Colonic mucosa (tissue), 4 donors: ENCODE data around the gene SLC22A7. TPM values are rescaled to one million over a fixed set of nuclear protein-coding genes. Genes with fewer than 3 reads are reported as not detected.
A peak's percentile ranks its signal among the peaks of the same experiment; 100 is the strongest.

Experiments used
- DNase-seq: peaks from one replicate; pipeline ENCODE4 v3.0.0-alpha.2; 2020
- H3K27ac ChIP-seq: fragments of 200-600 bp; one replicate; pipeline ENCODE4 v1.8.0; 2021
- H3K27me3 ChIP-seq: fragments of 200-600 bp; one replicate; pipeline ENCODE4 v1.8.0; 2021
- H3K36me3 ChIP-seq: fragments of 200-600 bp; one replicate; pipeline ENCODE4 v1.8.0; 2021
- H3K4me1 ChIP-seq: fragments of 200-600 bp; one replicate; pipeline ENCODE4 v1.8.0; 2021; ENCODE audit warnings: mild to moderate bottlenecking
- H3K4me3 ChIP-seq: fragments of 200-600 bp; one replicate; pipeline ENCODE4 v1.8.0; 2021
- H3K9ac ChIP-seq, 2 donors: one replicate each; pipeline ENCODE4 v1.7.0; 2013; ENCODE audit warnings: control low read depth in 2 of 2, low read depth in 2 of 2, low read length in 2 of 2
- H3K9me3 ChIP-seq: fragments of 200-600 bp; one replicate; pipeline ENCODE4 v1.8.0; 2021
- CTCF ChIP-seq: fragments of 200-600 bp; IDR thresholded peaks from one replicate; pipeline ENCODE4 v1.8.0; 2022; ENCODE audit warnings: antibody characterized with exemption, mild to moderate bottlenecking
- intact Hi-C: fragments of 100-400 bp; cut with DNase I; formaldehyde crosslinking; loops from one replicate; pipeline ENCODE4 v1.14.1; 2022
- total RNA-seq, 2 donors: library from RNA; stranded (reverse); fragmentation: NEBNext Ultra II Directional in 1 of 2; extraction: Animal tissue kit (Norgen Biotek cat#: 25700) in 1 of 2; gene quantifications; one replicate each; pipeline ENCODE4 v1.2.1, GENCODE V29; 2021
- donor health status: healthy.
- donor health status: DM: no; HTN: no; CAD: no.
- donor health status: DM: no; HTN: no; CAD: no.

Gene SLC22A7
- total RNA-seq, 2 donors from 2014 or later: not detected

DNA sequence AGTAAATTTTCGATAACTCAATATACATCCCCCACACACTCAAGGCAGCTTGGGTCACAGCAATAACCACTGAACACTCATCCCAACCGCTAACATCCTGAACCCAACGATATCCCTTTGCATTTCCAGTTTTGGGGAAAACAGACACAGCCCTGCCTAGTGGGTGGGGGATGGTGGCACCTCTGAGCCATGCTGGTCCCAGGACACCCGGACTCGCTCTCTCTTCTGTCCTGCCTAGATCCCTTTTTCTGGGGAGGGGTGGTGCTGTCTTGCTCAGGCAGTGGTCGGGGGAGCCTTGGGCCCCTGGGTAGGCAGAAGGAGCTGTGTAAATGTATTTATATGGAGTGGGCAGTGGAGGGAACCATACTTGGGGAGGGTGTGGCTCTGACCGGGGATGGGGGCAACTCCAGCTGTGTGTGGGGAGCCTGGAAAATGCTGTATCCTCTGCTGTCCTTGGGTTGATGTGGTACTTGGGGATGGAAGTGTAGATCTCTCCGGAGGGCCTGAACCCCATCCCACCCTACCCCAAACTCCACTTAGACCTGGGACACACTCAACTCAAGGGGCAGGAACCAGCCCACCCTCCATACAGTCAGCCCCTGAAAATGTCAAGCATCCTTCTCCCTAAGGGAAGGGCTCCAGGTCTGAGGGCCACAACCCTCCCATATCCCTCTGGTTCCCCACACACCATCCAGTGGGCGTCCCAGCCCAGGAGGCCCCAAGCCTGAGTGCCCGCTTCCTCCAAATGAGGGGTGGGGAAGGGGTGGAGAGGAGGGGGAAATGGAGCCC is 23.7 kb upstream of the SLC22A7 start:
- Histone ChIP-seq H3K36me3 (no peaks in the 10 kb centered on the region), H3K9ac (peak overlapping the region in 1 of 2 donors; percentile 74), H3K4me3 (no peak overlapping the region), H3K4me1 (peaks cover 18% of the 10 kb centered on the region), H3K27me3 (no peaks in the 10 kb centered on the region), H3K27ac (no peak overlapping the region), H3K9me3 (no peaks in the 10 kb centered on the region)
- DNase-seq: no peak
- no peak for TF ChIP-seq CTCF
- intact Hi-C loops: no loop called here

DNA sequence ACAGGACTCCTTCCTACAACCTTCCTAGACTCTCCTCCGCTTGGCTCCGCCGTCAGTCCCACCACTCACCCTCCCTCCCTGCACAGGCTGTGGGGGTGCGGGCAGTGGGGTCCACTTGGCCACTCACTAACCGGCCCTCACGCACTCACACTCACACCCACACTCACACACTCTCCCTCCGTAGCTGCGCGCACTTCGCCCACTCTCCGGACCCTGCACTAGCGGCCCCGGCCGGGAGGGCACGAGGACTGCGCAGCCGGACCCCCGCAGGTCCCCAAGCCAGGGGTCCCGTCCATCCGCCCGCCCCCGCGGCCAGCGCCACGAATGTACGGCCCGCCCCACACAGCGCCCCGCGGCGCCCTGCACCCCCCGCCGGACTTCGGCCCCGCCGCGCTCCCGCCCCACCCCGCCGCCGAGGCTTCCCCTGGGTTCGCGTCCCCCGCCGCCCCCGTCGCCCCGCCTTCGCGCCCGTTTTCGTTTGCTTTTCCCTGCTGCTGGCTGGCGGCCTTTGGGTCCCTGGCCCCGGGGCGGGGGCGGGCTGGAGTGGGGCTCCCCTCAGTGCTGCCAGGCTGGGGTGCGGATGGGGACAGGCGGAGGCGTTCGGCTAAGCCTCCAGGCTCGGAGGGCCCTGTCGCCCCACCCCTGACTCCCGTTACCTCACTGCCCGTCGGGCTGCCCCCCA is 23.0 kb upstream of the SLC22A7 start:
- H3K9ac ChIP-seq: peak overlapping the region; percentile 4 to 74
- no peaks in the 10 kb centered on the region for H3K36me3 ChIP-seq
- no peak overlapping the region for H3K27ac ChIP-seq
- H3K4me3 ChIP-seq: peak overlapping the region; percentile 36
- H3K27me3 ChIP-seq: no peaks in the 10 kb centered on the region
- no peaks in the 10 kb centered on the region for H3K9me3 ChIP-seq
- TF ChIP-seq CTCF: no peak
- H3K4me1 ChIP-seq: peaks cover 18% of the 10 kb centered on the region
- peak; percentile 89 for DNase-seq
- intact Hi-C loops: no loop called here

DNA sequence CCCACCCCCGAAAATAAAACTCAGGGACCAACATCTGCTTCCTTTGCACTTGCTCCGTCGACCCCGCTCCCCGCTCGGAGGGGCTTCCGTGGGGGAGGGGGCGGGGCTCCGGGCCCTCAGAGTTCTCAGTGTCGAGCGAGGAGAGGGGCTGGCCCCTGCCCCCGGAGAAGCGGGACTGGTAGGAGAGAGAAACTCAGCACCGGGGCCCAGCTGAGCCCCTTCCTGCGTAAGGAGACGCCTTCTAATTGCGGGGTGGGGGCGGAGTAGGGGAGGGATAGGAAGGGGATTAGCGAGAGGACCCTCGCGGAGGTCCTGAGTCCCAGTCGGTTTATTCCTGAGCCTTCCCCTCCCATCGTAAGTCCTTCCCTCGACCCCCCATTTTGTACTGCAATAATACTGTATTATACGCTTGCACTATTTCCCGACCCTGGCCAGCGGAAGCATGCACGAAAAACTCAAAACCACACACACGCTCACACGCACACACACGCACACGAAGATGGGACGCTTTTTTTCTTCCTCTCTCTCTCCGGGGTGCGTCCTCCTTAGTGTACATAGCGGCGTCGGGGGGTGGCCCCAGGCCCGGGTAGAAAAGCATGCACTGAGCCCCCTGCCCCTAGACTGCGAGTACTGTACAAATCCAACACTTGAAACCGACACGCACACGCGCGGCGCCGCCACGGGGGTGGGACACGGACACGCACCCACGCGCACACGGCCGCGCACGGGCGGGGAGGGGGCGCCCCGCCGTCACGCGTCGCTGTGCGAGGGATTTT is 22.1 kb upstream of the SLC22A7 start:
- intact Hi-C loops: no loop called here
- Histone ChIP-seq H3K27ac (peak overlapping the region; percentile 88), H3K36me3 (no peaks in the 10 kb centered on the region), H3K4me1 (peaks cover 18% of the 10 kb centered on the region), H3K27me3 (no peaks in the 10 kb centered on the region), H3K9ac (peak overlapping the region; percentile 62 to 75), H3K9me3 (no peaks in the 10 kb centered on the region), H3K4me3 (peak overlapping the region; percentile 36)
- no peak for TF ChIP-seq CTCF
- DNase-seq: no peak

DNA sequence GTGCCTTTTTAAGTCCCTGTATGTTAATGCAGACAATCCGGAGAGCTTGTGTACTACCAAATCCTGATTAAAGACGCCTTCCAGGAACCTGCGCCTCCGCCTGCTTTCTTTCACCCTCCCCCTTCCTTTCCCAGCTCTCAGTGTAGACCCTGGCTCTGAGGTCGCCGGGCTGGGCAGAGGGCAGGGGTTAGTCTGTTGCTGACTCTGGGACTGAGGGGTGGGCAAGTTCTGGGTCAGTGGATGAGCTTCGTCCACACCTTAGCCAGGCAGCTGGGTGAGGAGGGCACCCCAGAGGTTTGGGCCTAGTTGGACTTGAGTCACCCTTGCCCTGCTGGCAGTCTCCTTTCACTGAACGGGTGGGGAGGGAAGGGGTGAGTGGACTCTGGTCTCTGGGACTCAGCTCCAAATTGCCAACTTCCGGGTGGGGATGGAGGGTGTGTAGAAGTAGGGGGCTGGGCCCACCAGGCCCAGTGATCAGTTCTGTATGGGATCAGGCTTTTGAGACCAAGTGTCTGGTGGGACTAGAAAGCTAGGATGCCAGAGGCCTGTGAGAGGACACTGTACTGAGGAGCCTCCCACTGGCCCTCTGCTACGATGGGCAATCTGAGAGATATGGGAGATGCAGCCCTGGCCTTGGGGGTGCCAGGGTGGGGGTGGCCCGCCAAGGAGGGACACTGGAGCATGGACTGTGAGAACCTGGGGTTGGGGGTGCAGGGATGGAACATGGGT is 21.3 kb upstream of the SLC22A7 start:
- no peaks in the 10 kb centered on the region for H3K36me3 ChIP-seq
- no peaks in the 10 kb centered on the region for H3K27me3 ChIP-seq
- peak overlapping the region; percentile 62 to 75 for H3K9ac ChIP-seq
- peak overlapping the region; percentile 88 for H3K27ac ChIP-seq
- H3K9me3 ChIP-seq: no peaks in the 10 kb centered on the region
- peaks cover 18% of the 10 kb centered on the region for H3K4me1 ChIP-seq
- intact Hi-C loops: no loop called here
- peak overlapping the region; percentile 36 for H3K4me3 ChIP-seq
- DNase-seq: peak; percentile 86
- no peak for TF ChIP-seq CTCF

GRCh38 chr6:43277306-43277642 is 20.8 kb upstream of the SLC22A7 start:
- H3K9me3 ChIP-seq: no peaks in the 10 kb centered on the region
- intact Hi-C loops: no loop called here
- no peaks in the 10 kb centered on the region for H3K36me3 ChIP-seq
- no peak for TF ChIP-seq CTCF
- DNase-seq: no peak
- peak overlapping the region; percentile 88 for H3K27ac ChIP-seq
- H3K4me3 ChIP-seq: no peak overlapping the region
- peaks cover 18% of the 10 kb centered on the region for H3K4me1 ChIP-seq
- H3K9ac ChIP-seq: peak overlapping the region; percentile 12 to 75
- no peaks in the 10 kb centered on the region for H3K27me3 ChIP-seq
